ENCODE measurements around the gene PMP22.

PMP22 gene

DNA sequence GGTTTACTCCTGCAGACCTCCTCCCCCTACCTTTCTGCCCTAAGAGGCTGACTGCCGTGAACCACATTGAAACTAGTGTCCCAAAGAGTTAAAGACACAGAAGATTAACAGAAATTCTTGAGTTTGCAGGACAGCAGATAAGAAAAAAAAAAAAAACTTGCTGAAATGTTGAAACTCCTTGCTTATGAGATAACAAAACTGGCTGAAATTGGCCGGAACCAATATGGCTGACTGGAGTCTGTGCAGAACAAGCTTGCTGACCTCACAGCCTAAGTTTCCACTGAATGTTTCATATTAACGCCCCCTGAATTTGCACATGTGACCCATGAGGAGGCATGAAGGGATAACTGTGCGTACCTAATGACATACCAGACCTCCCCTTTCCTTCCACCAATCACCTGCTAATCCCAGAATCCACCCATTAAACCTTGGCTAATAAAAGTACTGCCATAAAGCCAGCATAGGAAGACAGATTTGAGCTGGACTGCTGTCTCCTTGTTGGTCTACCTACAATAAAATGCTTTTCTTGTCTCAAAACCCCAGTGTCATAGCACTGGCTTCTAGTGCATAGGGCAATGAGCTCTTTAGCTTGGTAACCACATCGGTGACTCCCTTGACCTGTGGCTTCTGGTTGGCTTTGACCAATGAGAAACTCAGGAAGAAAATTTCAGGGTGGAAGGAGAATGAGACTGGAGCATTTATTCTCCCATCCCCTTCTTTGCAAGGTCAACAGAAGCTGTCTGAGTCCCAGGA lies 80.1 kb downstream of the PMP22 start:
- no peaks in the 10 kb centered on the region for H3K9me3 Mint-ChIP-seq
- no peak overlapping the region for H3K27ac Mint-ChIP-seq
- H3K4me3 Mint-ChIP-seq, result no peak overlapping the region
- no peaks in the 10 kb centered on the region for H3K36me3 Mint-ChIP-seq (ENCODE audit: low read depth)
- no peaks in the 10 kb centered on the region for H3K27me3 Mint-ChIP-seq (ENCODE audit: low read depth)
- H3K4me1 Mint-ChIP-seq (ENCODE audit: low read depth), result no peaks in the 10 kb centered on the region
- DNase-seq (ENCODE audit: low spot score), result no peak

DNA sequence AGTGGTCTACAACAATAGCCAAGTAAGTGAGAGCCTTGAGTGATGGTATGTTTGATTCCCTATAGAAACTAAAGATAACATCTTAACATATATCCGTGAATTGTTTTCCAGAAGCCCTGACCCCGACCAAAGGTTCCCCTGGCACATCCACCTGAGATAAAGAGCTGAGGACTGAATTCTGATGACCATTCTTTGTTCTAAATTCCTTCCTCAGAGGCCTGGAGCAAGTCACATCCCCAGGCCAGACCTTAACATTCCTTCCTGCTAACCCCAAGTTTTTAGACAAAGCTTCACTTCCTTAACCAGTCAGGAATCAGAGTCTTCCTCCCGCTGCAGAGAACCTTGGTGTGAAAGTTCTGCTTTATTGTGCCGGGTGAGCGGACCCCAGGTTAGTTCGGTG lies 83.3 kb downstream of the PMP22 start:
- no peak overlapping the region for H3K27ac Mint-ChIP-seq
- no peaks in the 10 kb centered on the region for H3K4me1 Mint-ChIP-seq (ENCODE audit: low read depth)
- H3K4me3 Mint-ChIP-seq, result no peak overlapping the region
- no peaks in the 10 kb centered on the region for H3K36me3 Mint-ChIP-seq (ENCODE audit: low read depth)
- H3K9me3 Mint-ChIP-seq, result no peaks in the 10 kb centered on the region
- DNase-seq (ENCODE audit: low spot score), result no peak
- no peaks in the 10 kb centered on the region for H3K27me3 Mint-ChIP-seq (ENCODE audit: low read depth)

- Mint-ChIP-seq H3K4me3 (no peak overlapping the region), H3K27ac (no peak overlapping the region), H3K4me1 (ENCODE audit: low read depth) (no peaks in the 10 kb centered on the region), H3K27me3 (ENCODE audit: low read depth) (no peaks in the 10 kb centered on the region), H3K9me3 (no peaks in the 10 kb centered on the region), H3K36me3 (ENCODE audit: low read depth) (no peaks in the 10 kb centered on the region)
- DNase-seq (ENCODE audit: low spot score), result no peak
Measured at GRCh38 chr17:15181333-15181732, 83.8 kb downstream of the PMP22 start.

DNA sequence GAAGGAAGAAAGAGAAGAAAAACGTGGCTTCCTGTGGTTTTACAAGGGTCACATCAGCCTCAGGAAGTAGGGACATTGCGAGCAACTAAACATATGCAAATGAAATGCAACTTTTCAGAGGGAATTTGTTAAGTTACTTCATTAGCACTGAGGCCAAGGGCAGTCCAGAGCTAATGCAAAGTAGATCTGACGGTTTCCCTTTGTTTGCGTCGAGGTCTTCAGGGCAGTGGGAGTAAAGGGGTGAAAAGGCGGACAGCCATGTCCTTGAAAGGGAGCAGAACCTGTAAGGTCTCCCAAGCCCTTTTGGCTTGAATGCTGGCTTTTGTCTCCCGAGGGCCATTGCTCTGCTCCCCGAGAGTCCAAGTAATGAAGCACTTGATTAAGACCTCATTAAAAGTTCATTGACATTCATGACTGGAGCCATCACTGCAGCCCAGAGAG lies 85.0 kb downstream of the PMP22 start:
- H3K27me3 Mint-ChIP-seq (ENCODE audit: low read depth), result no peaks in the 10 kb centered on the region
- DNase-seq (ENCODE audit: low spot score), result no peak
- no peaks in the 10 kb centered on the region for H3K36me3 Mint-ChIP-seq (ENCODE audit: low read depth)
- H3K9me3 Mint-ChIP-seq, result no peaks in the 10 kb centered on the region
- H3K4me1 Mint-ChIP-seq (ENCODE audit: low read depth), result no peaks in the 10 kb centered on the region
- no peak overlapping the region for H3K27ac Mint-ChIP-seq
- H3K4me3 Mint-ChIP-seq, result no peak overlapping the region
